ENCODE results near the gene ARL3.
A peak's percentile ranks its signal among the peaks of the same experiment; 100 is the strongest.

Gene ARL3

GRCh38 chr10:102675666-102676533 is 38.3 kb downstream of the ARL3 start:
- no peak overlapping the region for H3K4me3 ChIP-seq (ENCODE audit: low read depth, low read length)
- peak; percentile 92 for DNase-seq (ENCODE audit: low read depth)
- TF ChIP-seq POLR2A (IDR thresholded peaks at IDR 0.05; ENCODE audit: extremely low read depth, insufficient read length) = no peak
- no peak for TF ChIP-seq MYC (IDR thresholded peaks at IDR 0.05; ENCODE audit: low read depth, low read length)
- no peak for TF ChIP-seq CTCF (IDR thresholded peaks at IDR 0.05; ENCODE audit: low read depth, low read length)
- peak; percentile 13; the same call in 1 of the 2 replicates for TF ChIP-seq MAX (IDR thresholded peaks at IDR 0.05; ENCODE audit: low read depth, low read length)

- H3K4me3 ChIP-seq (ENCODE audit: low read depth, low read length) = no peak overlapping the region
- DNase-seq (ENCODE audit: low read depth) = no peak
- no peak for TF ChIP-seq MYC (IDR thresholded peaks at IDR 0.05; ENCODE audit: low read depth, low read length)
- no peak for TF ChIP-seq CTCF (IDR thresholded peaks at IDR 0.05; ENCODE audit: low read depth, low read length)
- no peak for TF ChIP-seq MAX (IDR thresholded peaks at IDR 0.05; ENCODE audit: low read depth, low read length)
- TF ChIP-seq POLR2A (IDR thresholded peaks at IDR 0.05; ENCODE audit: extremely low read depth, insufficient read length) = no peak
Measured at GRCh38 chr10:102675011-102675665, 39.1 kb downstream of the ARL3 start.

GRCh38 chr10:102674566-102674965 is 39.6 kb downstream of the ARL3 start:
- DNase-seq (ENCODE audit: low read depth) = no peak
- TF ChIP-seq MAX (IDR thresholded peaks at IDR 0.05; ENCODE audit: low read depth, low read length) (no peak), CTCF (IDR thresholded peaks at IDR 0.05; ENCODE audit: low read depth, low read length) (no peak), MYC (IDR thresholded peaks at IDR 0.05; ENCODE audit: low read depth, low read length) (no peak), POLR2A (IDR thresholded peaks at IDR 0.05; ENCODE audit: extremely low read depth, insufficient read length) (no peak)
- H3K4me3 ChIP-seq (ENCODE audit: low read depth, low read length) = no peak overlapping the region

GRCh38 chr10:102673819-102674511 is 40.2 kb downstream of the ARL3 start:
- no peak overlapping the region for H3K4me3 ChIP-seq (ENCODE audit: low read depth, low read length)
- no peak for TF ChIP-seq MYC (IDR thresholded peaks at IDR 0.05; ENCODE audit: low read depth, low read length)
- no peak for TF ChIP-seq CTCF (IDR thresholded peaks at IDR 0.05; ENCODE audit: low read depth, low read length)
- TF ChIP-seq POLR2A (IDR thresholded peaks at IDR 0.05; ENCODE audit: extremely low read depth, insufficient read length) = no peak
- no peak for TF ChIP-seq MAX (IDR thresholded peaks at IDR 0.05; ENCODE audit: low read depth, low read length)
- no peak for DNase-seq (ENCODE audit: low read depth)

GRCh38 chr10:102673236-102673818 is 40.9 kb downstream of the ARL3 start:
- DNase-seq (ENCODE audit: low read depth) = no peak
- H3K4me3 ChIP-seq (ENCODE audit: low read depth, low read length) = no peak overlapping the region
- TF ChIP-seq POLR2A (IDR thresholded peaks at IDR 0.05; ENCODE audit: extremely low read depth, insufficient read length) (no peak), MYC (IDR thresholded peaks at IDR 0.05; ENCODE audit: low read depth, low read length) (no peak)

Data from NB4 (cell line).